Measurements from ENCODE around the gene AFF2.

Gene AFF2

GRCh38 chrX:148500423-148501385, at the start of gene AFF2:
TSS of gene AFF2 (plus strand) at chrX:148500617. CDS start at chrX:148501098, 481 bp downstream.
- no peak for DNase-seq

DNA sequence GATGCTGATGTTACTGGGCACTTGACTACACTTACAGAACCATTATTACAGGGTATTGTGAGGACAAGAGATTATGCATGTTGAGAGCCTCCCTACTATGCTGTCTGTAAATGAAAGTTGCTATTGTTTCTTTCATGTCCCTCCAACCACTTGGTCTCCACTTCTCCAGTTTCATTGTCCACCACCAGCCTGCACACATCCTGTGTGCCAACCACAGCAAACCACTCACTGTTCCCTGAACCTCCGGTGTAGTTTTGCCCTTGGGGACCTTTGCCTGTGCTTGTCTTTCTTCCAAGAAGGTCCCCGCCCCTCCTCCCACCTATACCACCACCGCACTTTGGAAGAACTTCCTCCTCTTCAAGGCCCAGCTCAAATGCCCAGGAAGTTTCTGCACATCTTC, 43.1 kb upstream of the AFF2 start:
- DNase-seq = no peak

GRCh38 chrX:148459343-148459742, 41.1 kb upstream of the AFF2 start:
- no peak for DNase-seq

DNA sequence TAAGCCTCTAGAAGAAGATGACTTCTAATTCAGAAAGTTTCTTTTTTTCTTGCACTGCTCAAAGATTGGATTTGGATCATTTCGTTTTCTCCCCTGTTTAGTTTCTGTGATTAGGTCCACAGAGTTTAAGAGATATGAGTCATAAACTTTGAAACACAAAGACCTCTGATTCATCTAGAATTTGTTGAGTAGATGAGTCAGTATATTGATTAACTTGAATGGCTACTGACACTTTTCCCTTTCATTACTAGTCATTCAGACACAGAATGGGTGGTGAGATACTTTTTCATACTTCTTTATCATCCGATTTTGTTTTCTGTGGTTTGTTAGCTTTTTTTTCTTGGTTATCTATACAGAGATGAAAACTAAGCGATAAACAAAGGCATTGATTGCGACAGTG, 34.1 kb upstream of the AFF2 start:
- no peak for DNase-seq

DNA sequence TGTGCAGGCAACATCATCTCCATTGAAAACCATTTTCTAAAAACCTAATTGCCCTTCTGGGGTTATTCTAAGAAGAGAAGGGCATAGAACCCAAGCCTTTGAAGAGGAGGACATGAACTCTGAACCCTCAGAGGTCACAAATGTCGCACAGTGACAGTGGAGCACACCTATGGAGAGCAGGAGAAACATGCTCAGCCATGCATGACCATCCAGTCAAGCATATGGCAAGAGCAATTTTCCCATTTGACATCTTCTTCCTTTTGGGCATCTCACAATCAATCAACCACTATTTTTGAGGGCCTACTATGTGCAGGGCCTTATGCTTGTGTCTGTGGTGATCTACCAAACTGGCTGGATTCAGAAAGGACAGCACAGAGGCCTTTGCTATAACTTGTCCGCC, 30.1 kb upstream of the AFF2 start:
- no peak for DNase-seq

DNA sequence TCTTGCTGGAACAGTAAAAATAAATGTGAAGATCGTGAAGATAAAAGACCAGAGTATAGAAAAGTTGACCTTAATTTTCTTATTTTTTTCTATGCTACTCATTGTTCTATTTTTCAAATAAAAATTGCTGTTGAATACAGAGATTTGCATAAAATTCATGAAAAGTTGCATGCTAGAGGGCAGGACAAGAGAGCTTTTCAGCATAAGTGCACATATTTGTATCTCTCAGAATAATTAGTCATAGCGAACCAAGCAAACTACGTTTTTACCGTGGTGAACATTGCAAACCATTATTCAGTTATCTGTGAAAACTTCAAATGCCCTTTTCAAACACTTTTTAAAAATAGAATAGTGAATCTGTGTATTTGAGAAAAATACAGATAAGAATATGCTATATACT, 26.4 kb upstream of the AFF2 start:
- no peak for DNase-seq

DNA sequence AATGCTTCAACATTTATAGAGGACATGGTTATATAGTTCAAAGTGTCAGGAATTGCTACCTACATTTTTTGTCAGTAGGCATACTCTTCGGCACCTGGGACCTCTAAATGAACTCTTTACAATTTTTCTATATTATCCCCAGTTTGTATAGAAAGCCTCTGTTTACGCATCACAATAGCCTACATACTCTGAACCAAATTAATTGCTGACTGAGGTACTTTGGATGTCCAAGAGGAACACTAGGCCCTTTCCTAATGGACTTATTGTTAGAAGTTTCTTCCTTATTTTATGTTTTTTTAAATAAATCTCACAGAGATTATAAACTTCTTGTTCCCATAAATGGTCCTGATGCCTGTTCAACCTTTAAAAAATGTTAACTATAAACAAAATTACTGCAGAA, 8.4 kb upstream of the AFF2 start:
- DNase-seq = no peak

GRCh38 chrX:148495176-148495575, 5.2 kb upstream of the AFF2 start:
- DNase-seq = no peak

- no peak for DNase-seq
These were observed 2.4 kb upstream of the AFF2 start for GRCh38 chrX:148498067-148498466.

DNA sequence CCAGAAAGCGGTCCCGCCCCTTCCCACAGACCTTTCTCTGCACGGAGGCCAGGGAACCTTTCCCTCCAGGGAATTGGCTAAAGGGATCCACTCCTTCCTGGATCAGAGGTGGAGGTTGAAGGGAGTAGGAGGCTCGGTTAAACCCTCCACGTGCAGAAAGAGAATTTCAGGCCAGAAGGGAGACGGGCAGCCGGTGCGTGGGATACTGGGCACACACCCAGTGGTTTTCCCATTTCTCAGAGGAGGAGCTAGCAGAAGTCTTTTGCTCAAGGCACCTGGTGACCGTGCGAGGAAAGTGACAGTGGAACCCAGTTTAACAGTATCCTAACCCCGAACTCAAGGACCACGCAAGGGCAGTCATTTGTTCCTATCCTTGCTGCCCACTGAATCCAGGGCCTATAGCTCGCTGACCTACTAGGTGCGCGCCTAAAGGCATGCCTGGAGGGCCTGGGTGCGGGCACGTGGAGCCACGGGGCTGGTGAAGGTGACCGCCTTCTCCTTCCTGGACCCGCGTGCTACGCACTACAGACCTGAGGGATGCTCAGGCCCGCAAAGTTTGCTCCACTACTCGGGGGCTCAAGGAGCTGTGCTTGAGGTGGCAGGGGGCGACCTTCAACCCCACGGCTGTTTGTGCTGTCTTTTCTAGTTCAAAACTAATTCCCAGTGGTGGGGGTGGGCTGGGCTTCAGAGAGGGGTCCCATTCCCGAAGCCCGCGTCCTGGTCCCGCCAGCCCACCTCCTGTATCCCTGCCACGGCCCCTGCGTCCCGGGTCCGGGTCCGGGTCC, 587 bp upstream of the AFF2 start:
- DNase-seq = no peak

- no peak for DNase-seq
These were observed 1.1 kb downstream of the AFF2 start for GRCh38 chrX:148501386-148502066.

DNA sequence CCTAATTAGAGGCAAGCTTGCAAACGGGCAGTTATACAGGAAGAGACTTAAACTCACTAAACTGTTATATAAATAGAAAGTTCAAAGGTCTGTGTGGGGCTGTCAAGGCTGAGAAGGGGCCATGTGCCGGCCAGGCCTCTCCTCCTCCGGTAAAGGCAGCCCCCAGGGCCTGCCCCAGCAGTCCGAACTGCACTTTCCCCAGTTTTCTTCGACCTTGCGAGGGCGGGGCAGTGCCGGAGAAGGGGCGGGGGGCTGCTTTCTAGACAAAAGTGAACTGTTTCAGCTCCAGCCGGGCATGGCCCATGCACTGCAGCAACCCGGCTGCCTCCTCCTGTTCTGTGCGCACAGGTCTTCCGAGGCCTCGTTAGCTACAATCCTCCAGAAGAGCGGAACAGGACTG, 4.1 kb downstream of the AFF2 start:
- no peak for DNase-seq

DNA sequence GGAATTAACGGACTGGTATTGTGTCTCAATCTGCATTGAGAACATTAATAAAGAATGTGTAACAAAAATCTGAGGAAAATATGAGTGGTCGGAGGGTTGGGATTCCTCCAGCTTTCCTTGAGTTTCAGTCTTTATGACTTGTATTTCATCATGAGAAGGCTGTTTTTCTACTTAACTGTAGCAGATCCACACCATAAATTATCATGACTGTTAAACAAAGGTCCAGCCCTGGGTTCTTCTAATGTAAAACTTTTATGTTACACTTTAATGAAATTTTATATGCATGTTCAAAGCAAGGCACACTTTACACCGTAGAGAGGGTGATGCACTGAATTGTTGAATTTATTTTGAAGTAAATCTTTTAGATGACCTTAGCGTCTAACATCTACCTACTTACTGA, 7.0 kb downstream of the AFF2 start:
- no peak for DNase-seq

- DNase-seq = no peak
These were observed 12.0 kb downstream of the AFF2 start for GRCh38 chrX:148512453-148512852.

GRCh38 chrX:148513661-148514060, 13.2 kb downstream of the AFF2 start:
- DNase-seq = no peak

DNA sequence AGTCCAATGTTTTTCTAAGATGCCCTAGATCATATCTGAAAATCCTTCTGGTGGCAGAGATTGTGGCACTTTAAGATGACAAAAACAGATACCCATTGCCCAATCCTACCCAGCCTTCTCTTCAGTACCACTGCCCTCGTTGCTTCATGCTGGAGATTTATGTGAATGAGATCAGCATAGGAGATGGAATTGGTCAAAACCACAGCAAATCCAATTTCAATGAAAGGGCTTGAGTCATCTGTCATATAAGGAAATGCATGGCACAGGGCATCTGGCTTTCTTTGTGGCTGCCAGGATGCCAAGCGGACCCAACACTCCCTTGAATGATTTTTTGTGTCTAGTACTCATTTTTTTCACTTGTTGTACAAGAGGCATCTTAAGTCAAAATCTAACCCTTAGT, 16.8 kb downstream of the AFF2 start:
- DNase-seq = no peak

DNA sequence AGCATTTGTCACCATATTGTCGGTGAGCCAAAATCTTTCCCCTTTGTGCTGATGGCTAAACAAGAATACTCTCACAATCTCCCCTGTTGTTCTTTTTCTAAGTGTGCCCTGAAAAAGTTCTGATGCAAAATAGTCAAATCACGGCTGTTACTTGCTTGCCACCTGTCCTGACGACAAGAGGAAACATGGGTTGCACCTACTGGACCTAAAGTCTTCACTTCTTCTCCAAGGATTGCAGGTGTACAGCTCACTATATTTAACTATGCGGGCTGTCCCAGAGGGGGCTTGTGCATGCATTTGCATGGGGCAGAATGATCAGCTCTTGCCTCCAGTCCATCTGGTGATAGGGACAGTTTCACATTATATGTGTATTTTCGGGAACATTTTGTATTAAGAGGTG, 21.6 kb downstream of the AFF2 start:
- DNase-seq = no peak

DNA sequence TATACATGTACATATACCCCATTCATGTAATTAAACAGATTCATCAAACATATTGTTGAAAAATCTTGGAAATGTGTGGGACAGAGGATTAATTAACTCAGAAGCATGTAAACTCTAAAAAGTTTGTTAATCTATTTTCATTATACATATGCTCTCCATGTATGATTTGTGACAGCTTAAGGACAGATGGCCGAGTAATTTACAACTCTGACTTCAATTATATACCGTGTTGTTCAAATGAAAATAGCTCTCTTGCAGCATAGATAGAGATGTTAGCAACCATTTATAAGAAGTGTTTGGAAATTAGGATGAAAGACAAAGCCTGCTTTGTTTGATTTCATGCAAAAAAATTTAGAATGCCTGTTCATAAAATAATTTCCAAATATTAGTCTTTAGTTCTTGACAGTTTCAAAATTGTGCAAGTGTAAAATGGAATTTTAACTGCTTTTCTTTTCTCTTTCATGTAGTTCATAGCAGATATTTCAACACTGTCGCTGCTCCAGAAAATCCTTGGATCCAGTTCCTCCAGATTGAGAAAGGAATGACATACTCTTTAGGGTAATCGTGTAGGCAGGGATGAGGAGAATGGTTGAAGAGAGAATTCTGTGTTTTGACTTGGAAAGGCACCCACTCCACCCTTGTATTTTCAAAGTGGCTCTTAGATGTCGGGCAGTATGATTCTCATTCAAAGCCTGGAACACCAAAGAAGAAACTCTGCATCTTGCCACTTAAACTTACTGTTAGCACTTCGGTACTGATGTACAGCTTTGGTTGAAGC, 23.1 kb downstream of the AFF2 start:
- DNase-seq = peak; percentile 57

DNA sequence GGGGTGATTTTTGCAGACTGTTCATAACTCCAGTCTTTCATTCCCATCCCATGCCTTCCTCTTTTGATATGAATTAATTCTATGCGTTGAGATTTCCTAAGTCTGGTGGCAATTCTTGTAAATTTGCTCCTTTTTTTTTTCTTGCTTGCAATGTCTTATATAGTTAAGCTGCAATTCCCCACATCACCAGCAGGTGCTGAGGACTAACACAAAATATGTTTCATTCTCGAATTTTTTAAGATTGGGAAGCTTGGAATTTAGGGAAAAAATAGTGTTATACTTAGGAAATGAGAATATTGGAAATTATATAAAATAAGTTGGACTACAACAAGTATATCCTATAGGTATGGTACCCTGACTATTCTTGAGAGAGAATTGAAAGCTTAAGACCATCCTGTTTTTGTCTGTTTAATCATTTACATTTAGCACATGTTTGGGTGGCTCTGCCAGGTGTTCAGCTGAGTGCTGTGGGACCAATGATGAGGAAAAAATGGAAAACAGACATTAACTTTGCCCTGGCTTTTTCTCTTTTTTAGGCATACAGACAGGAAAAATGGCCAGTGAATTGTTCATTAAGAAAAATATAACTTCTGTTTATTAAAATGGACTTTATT, 30.2 kb downstream of the AFF2 start:
- DNase-seq = no peak

DNA sequence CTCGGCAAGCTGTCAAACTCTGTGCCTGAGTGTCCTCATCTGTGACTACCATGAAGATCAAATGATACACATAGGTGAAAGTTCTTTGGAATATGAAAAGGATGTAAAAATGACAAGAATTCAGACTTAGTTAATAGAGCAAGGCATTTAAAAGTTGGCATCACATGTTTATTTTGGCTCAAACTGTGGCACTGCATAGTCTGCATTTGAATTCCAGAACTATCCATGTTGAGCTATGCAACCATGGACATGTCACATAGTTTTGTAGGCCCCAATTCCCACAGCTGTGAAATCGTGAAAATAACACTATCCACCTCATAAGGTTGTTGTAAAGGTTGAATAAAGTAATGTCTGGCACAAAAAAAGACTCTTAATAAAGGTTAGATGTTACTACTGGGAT, 33.9 kb downstream of the AFF2 start:
- no peak for DNase-seq

DNA sequence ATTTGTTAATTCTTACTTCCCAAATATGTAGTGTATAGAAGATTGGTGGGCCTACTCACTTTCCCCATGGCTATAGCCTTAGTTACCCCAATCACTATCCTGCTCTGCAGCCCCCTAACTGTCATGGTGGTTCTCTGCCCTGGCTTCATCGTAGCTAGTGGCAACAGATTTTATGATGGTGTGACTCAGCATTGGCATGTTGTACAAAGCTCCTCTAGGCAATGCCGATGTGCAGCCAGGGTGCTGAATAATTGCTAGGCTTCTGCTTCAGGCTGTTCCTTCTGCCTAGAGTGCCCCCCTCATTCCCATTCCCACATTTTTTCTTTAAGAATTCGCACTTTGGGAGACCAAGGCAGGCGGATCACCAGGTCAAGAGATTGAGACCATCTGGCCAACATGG, 35.2 kb downstream of the AFF2 start:
- DNase-seq = no peak

- no peak for DNase-seq
These were observed 36.5 kb downstream of the AFF2 start for GRCh38 chrX:148536961-148537360.
